H9 (cell line): ENCODE results near the gene CCDC34. TPM values are rescaled to one million over a fixed set of nuclear protein-coding genes. Genes with fewer than 3 reads are reported as not detected.

Experiments used
- DNase-seq: peaks from one replicate; pipeline ENCODE4 v3.0.0-alpha.2; 2017
- H2AFZ ChIP-seq: one replicate; pipeline ENCODE4 v1.6.1; 2013; ENCODE audit warnings: mild to moderate bottlenecking, low read length, control low read depth, moderate library complexity
- H2AK5ac ChIP-seq: 2 replicates; pipeline ENCODE4 v1.6.1; 2013; ENCODE audit warnings: low read length, control low read depth, mixed read lengths; ENCODE audit not compliant: insufficient read length
- H2BK120ac ChIP-seq: one replicate; pipeline ENCODE4 v1.6.1; 2013; ENCODE audit warnings: low read depth, mild to moderate bottlenecking, low read length, control low read depth, inconsistent platforms; ENCODE audit not compliant: poor library complexity, severe bottlenecking
- H2BK12ac ChIP-seq: 2 replicates; pipeline ENCODE4 v1.6.1; 2013; ENCODE audit warnings: low read length, control low read depth, mixed read lengths, low read depth; ENCODE audit not compliant: insufficient read length
- H2BK15ac ChIP-seq: 2 replicates; pipeline ENCODE4 v1.6.1; 2013; ENCODE audit warnings: low read depth, low read length, control low read depth
- H2BK20ac ChIP-seq: one replicate; pipeline ENCODE4 v1.6.1; 2013; ENCODE audit warnings: low read depth, mild to moderate bottlenecking, low read length, control low read depth, inconsistent platforms; ENCODE audit not compliant: poor library complexity, severe bottlenecking
- H2BK5ac ChIP-seq: 2 replicates; pipeline ENCODE4 v1.6.1; 2013; ENCODE audit warnings: low read length, control low read depth, mixed read lengths; ENCODE audit not compliant: insufficient read length
- H3K14ac ChIP-seq: 2 replicates; pipeline ENCODE4 v1.6.1; 2013; ENCODE audit warnings: low read length, control low read depth; ENCODE audit not compliant: insufficient read depth
- H3K18ac ChIP-seq: 2 replicates; pipeline ENCODE4 v1.6.1; 2013; ENCODE audit warnings: low read depth, mild to moderate bottlenecking, mixed read lengths, low read length, control low read depth; ENCODE audit not compliant: insufficient read length
- H3K23ac ChIP-seq: 2 replicates; pipeline ENCODE4 v1.6.1; 2013; ENCODE audit warnings: low read length, control low read depth, mixed read lengths, low read depth; ENCODE audit not compliant: insufficient read length
- H3K23me2 ChIP-seq: 2 replicates; pipeline ENCODE4 v1.6.1; 2013; ENCODE audit warnings: low read depth, mild to moderate bottlenecking, mixed read lengths, low read length, control low read depth; ENCODE audit not compliant: insufficient read length, poor library complexity, severe bottlenecking
- H3K27ac ChIP-seq: 2 replicates; pipeline ENCODE4 v1.5.1; 2013; ENCODE audit warnings: low read length, control low read depth, mixed read lengths, low read depth; ENCODE audit not compliant: insufficient read length
- H3K27me3 ChIP-seq: 2 replicates; pipeline ENCODE4 v1.6.1; 2013; ENCODE audit warnings: low read length, control low read depth, inconsistent platforms; ENCODE audit not compliant: insufficient read depth
- H3K4ac ChIP-seq: 2 replicates; pipeline ENCODE4 v1.6.1; 2013; ENCODE audit warnings: low read depth, mild to moderate bottlenecking, control low read depth, inconsistent platforms, low read length, moderate library complexity
- H3K4me1 ChIP-seq: 2 replicates; pipeline ENCODE4 v1.6.1; 2013; ENCODE audit warnings: low read length, control low read depth, inconsistent platforms; ENCODE audit not compliant: insufficient read depth
- H3K4me2 ChIP-seq: 2 replicates; pipeline ENCODE4 v1.6.1; 2013; ENCODE audit warnings: low read length, control low read depth, mixed read lengths; ENCODE audit not compliant: insufficient read length, insufficient read depth
- H3K56ac ChIP-seq: 2 replicates; pipeline ENCODE4 v1.6.1; 2013; ENCODE audit warnings: low read depth, mild to moderate bottlenecking, mixed read lengths, low read length, control low read depth; ENCODE audit not compliant: insufficient read length
- H3K79me1 ChIP-seq: 2 replicates; pipeline ENCODE4 v1.6.1; 2013; ENCODE audit warnings: low read depth, mild to moderate bottlenecking, moderate library complexity, low read length, control low read depth, inconsistent platforms; ENCODE audit not compliant: insufficient read depth, poor library complexity, severe bottlenecking
- H3K79me2 ChIP-seq: 2 replicates; pipeline ENCODE4 v1.6.1; 2013; ENCODE audit warnings: low read length, control low read depth, inconsistent platforms; ENCODE audit not compliant: insufficient read depth
- H3K9ac ChIP-seq: 2 replicates; pipeline ENCODE4 v1.6.1; 2013; ENCODE audit warnings: low read length, control low read depth, mixed read lengths; ENCODE audit not compliant: insufficient read length; ENCODE audit errors: extremely low read depth
- H3K9me3 ChIP-seq: one replicate; pipeline ENCODE4 v1.6.1; 2013; ENCODE audit warnings: low read depth, low read length, inconsistent platforms; ENCODE audit not compliant: control insufficient read depth
- H3T11ph ChIP-seq: one replicate; pipeline ENCODE4 v1.6.1; 2013; ENCODE audit warnings: mild to moderate bottlenecking, low read length, control low read depth, inconsistent platforms
- H4K20me1 ChIP-seq: one replicate; pipeline ENCODE4 v1.6.1; 2013; ENCODE audit not compliant: control insufficient read depth, insufficient read length, insufficient read depth
- H4K5ac ChIP-seq: 2 replicates; pipeline ENCODE4 v1.6.1; 2013; ENCODE audit warnings: low read depth, mild to moderate bottlenecking, mixed read lengths, low read length, control low read depth; ENCODE audit not compliant: insufficient read length
- H4K8ac ChIP-seq: replicated peaks from 2 replicates; pipeline ENCODE4 v1.6.1; 2013; ENCODE audit warnings: low read length, control low read depth, mixed read lengths, low read depth; ENCODE audit not compliant: insufficient read length
- H4K91ac ChIP-seq: 2 replicates; pipeline ENCODE4 v1.6.1; 2013; ENCODE audit warnings: low read depth, mild to moderate bottlenecking, moderate library complexity, mixed read lengths, low read length, control low read depth; ENCODE audit not compliant: insufficient read length
- H3K27ac Mint-ChIP-seq, 3 experiments: 2 replicates in 2 of 3; 3 replicates in 1 of 3; pipeline ENCODE4 v1.8.0; 2020 to 2021; ENCODE audit warnings: mixed read lengths in 3 of 3, mild to moderate bottlenecking in 1 of 3, moderate library complexity in 1 of 3
- H3K27me3 Mint-ChIP-seq: 2 replicates; pipeline ENCODE4 v1.8.0; 2021; ENCODE audit warnings: low read depth, mild to moderate bottlenecking, moderate library complexity, mixed read lengths
- H3K36me3 Mint-ChIP-seq, 3 experiments: 2 replicates in 2 of 3; 3 replicates in 1 of 3; pipeline ENCODE4 v1.8.0; 2020 to 2021; ENCODE audit warnings: low read depth in 3 of 3, mixed read lengths in 3 of 3; ENCODE audit not compliant: insufficient read depth in 1 of 3
- H3K4me1 Mint-ChIP-seq, 2 experiments: 2 replicates each; pipeline ENCODE4 v1.8.0; 2020; ENCODE audit warnings: mixed read lengths in 2 of 2
- H3K4me3 Mint-ChIP-seq, 2 experiments: 2 replicates in 1 of 2; 3 replicates in 1 of 2; pipeline ENCODE4 v1.8.0; 2020 to 2021; ENCODE audit warnings: mild to moderate bottlenecking in 2 of 2, mixed read lengths in 2 of 2, moderate library complexity in 1 of 2
- H3K9me3 Mint-ChIP-seq, 2 experiments: 2 replicates in 1 of 2; 3 replicates in 1 of 2; pipeline ENCODE4 v1.8.0; 2020; ENCODE audit warnings: mild to moderate bottlenecking in 2 of 2, mixed read lengths in 2 of 2, moderate library complexity in 1 of 2
- WGBS: extraction: QIAGEN DNeasy Blood & Tissue Kit; methylation state at CpG from one replicate; pipeline ENCODE4 v1.1.7; 2013; ENCODE audit warnings: missing lambda C conversion rate, low lambda C conversion rate, mixed read lengths; ENCODE audit not compliant: insufficient read length; ENCODE audit errors: extremely low coverage; 5-methylcytosine and 5-hydroxymethylcytosine counted together
- total RNA-seq: library from RNA; stranded (reverse); gene quantifications from 2 replicates; pipeline ENCODE4 v1.2.1, GENCODE V29; 2021
- TF ChIP-seq, protein P1 (sequence below): fragments of 200-600 bp; sonication (generic); conservative IDR thresholded peaks from 3 replicates; pipeline ENCODE4 v1.8.0; 2021; ENCODE audit warnings: antibody characterized with exemption, mild to moderate bottlenecking

Gene CCDC34
- total RNA-seq, 1 experiment from 2014 or later = 25.2 TPM

DNA sequence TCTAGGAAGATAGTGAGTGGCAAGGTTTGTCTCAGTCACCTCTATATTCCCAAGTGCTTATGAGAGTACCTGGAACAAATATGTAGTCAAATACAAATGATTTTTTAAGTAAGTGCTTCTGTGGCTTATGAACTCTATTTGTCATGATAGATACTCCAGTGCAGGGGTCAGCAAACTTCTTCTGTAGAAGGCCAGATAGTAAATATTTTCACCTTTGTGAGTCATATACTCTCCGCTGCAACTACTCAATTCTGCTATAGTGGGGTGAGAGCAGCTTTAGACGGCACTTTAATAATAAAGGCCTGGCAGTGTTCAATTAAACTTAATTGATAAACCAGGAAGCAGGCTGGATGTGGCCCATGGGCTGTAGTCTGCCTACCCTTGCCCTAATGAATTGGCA, 12.4 kb upstream of the CCDC34 start:
- H3K36me3 Mint-ChIP-seq = peaks cover 13 to 88% (median 84%) of the 10 kb centered on the region in 3 experiments; a peak in 6 of 7 replicates
- Histone ChIP-seq H3K18ac (no peak overlapping the region), H3K4me1 (no peaks in the 10 kb centered on the region), H3K23ac (no peak overlapping the region), H3K4ac (no peak overlapping the region), H3T11ph (no peak overlapping the region), H2AK5ac (no peak overlapping the region), H2AFZ (no peak overlapping the region), H4K91ac (no peak overlapping the region), H2BK15ac (no peak overlapping the region), H3K79me1 (no peaks in the 10 kb centered on the region), H3K56ac (no peak overlapping the region), H2BK20ac (no peak overlapping the region), H3K9ac (no peak overlapping the region), H3K27me3 (no peaks in the 10 kb centered on the region), H2BK120ac (no peak overlapping the region), H4K8ac (no peak overlapping the region), H3K9me3 (no peaks in the 10 kb centered on the region), H2BK5ac (no peak overlapping the region), H3K79me2 (no peaks in the 10 kb centered on the region), H3K27ac (no peak overlapping the region), H3K23me2 (no peaks in the 10 kb centered on the region), H2BK12ac (no peak overlapping the region), H4K20me1 (no peaks in the 10 kb centered on the region), H3K4me2 (no peak overlapping the region), H4K5ac (no peak overlapping the region), H3K14ac (no peak overlapping the region)
- peaks cover 3% of the 10 kb centered on the region in 2 experiments; a peak in 2 of 4 replicates for H3K4me1 Mint-ChIP-seq
- no peaks in the 10 kb centered on the region for H3K9me3 Mint-ChIP-seq
- no peaks in the 10 kb centered on the region for H3K27me3 Mint-ChIP-seq
- TF ChIP-seq, protein P1, sequence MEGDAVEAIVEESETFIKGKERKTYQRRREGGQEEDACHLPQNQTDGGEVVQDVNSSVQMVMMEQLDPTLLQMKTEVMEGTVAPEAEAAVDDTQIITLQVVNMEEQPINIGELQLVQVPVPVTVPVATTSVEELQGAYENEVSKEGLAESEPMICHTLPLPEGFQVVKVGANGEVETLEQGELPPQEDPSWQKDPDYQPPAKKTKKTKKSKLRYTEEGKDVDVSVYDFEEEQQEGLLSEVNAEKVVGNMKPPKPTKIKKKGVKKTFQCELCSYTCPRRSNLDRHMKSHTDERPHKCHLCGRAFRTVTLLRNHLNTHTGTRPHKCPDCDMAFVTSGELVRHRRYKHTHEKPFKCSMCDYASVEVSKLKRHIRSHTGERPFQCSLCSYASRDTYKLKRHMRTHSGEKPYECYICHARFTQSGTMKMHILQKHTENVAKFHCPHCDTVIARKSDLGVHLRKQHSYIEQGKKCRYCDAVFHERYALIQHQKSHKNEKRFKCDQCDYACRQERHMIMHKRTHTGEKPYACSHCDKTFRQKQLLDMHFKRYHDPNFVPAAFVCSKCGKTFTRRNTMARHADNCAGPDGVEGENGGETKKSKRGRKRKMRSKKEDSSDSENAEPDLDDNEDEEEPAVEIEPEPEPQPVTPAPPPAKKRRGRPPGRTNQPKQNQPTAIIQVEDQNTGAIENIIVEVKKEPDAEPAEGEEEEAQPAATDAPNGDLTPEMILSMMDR = no peak
- no peak for DNase-seq
- no CpG with 5 or more reads among the region's 2 CpGs for WGBS
- 0 out of 7 replicates have a peak overlapping the region, but pooled peaks of 1 of the 3 experiments have one; percentile 42 for H3K27ac Mint-ChIP-seq
- no peak overlapping the region for H3K4me3 Mint-ChIP-seq
